Neural progenitor cell (in vitro differentiated cells): ENCODE measurements around the gene SURF2.

Source experiments
- CTCF ChIP-seq: fragments of 200-600 bp; sonication (generic); IDR thresholded peaks from 2 replicates; pipeline ENCODE4 v1.5.1; 2017; ENCODE audit warnings: antibody characterized with exemption, mild to moderate bottlenecking
- EZH2 ChIP-seq: fragments of 200-600 bp; sonication (generic); IDR thresholded peaks from 2 replicates; pipeline ENCODE4 v1.6.1; 2017; ENCODE audit warnings: antibody characterized with exemption, mild to moderate bottlenecking, moderate library complexity
- EZH2phosphoT487 ChIP-seq: fragments of 200-600 bp; sonication (generic); IDR thresholded peaks from 2 replicates; pipeline ENCODE4 v1.6.1; 2017; ENCODE audit warnings: antibody characterized with exemption

- TF ChIP-seq CTCF (no peak), EZH2 (no peak), EZH2phosphoT487 (no peak)
Observed at GRCh38 chr9:133377721-133378216, 21.4 kb downstream of the SURF2 start.
